Renal cortical epithelial cell (primary cell): ENCODE data around the gene ANKZF1. TPM values are rescaled to one million over a fixed set of nuclear protein-coding genes. Genes with fewer than 3 reads are reported as not detected.

Source experiments
- DNase-seq: peaks from one replicate; pipeline ENCODE4 v3.0.0-alpha.2; 2011; ENCODE audit warnings: low read depth
- total RNA-seq: library from RNA; depleted of rRNA; stranded (reverse); fragments of >200 nt; gene quantifications from 2 replicates; pipeline ENCODE4 v1.2.3, GENCODE V29; 2014

The ANKZF1 gene
- total RNA-seq, 1 donor from 2014 or later: 53.4 TPM

- no peak for DNase-seq
Measured at GRCh38 chr2:219282943-219283581, 53.5 kb downstream of the ANKZF1 start.

DNA sequence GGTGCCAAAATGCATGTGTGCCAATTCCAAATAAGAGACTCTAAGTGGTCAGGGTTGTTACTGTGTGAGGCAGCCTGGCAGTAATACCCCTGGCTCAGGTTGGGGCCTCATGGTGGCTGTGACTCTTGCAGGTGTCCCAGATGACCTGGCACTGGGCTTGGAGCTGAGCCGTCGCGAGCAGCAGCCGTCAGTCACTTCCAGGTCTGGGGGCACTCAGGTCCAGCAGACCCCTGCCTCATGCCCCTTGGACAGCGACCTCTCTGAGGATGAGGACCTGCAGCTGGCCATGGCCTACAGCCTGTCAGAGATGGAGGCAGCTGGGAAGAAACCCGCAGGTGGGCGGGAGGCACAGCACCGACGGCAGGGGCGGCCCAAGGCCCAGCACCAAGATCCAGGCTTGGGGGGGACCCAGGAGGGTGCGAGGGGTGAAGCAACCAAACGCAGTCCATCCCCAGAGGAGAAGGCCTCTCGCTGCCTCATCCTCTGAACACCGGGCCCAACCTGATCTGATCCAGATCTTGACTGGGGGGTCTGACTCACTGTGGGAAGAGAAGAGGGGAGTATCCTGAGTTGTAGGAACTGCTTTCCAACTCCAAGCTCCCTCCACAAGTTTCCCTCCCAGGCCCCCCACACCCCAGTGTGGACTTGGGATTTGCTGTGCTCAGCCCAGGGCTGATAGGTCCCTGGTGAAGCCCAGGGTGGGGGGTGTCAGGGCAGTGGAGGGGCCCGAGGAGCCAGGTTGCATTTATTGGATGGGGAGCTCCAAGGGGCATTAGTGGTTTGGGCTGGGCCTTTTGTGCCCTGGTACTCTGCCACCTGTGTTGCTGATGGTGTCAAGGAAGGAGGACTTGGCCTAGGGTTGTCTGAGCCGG lies 55.1 kb downstream of the ANKZF1 start:
- no peak for DNase-seq

DNA sequence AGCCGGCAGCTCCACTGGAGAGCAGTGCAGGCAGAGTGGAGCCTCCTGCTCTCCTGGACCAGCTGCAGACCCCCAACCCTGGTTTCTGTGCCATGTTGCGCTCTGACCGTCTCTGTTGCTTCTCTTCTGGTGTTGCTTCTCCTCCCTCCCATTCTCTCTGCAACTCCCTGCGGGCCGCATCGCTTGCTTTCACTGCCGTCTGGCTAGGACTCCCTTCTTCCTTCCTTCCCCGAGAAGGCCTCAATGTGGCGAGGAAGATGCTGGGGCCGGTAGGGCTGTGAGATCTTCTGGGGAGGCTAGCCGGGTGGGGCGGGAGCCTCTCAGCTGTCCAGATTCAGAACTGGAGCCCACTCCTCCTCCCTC lies 55.7 kb downstream of the ANKZF1 start:
- no peak for DNase-seq

GRCh38 chr2:219285894-219286425 lies 56.4 kb downstream of the ANKZF1 start:
- no peak for DNase-seq

Other genes starting within 250 kb of the ANKZF1 start
- not detected in 2 replicates for gene FEV, start 244.6 kb upstream of the ANKZF1 start, total RNA-seq
- gene CRYBA2, start 236.4 kb upstream of the ANKZF1 start, total RNA-seq: not detected in 2 replicates
- gene CFAP65, start 188.3 kb upstream of the ANKZF1 start, total RNA-seq: 0.65 TPM in 1 of 2 replicates, not detected in the other
- 0.25 TPM in 1 of 2 replicates, not detected in the other for gene IHH, start 168.9 kb upstream of the ANKZF1 start, total RNA-seq
- 18.4 and 24.6 TPM in 2 replicates for gene NHEJ1, start 69.0 kb upstream of the ANKZF1 start, total RNA-seq
- 1.0 and 1.6 TPM in 2 replicates for gene SLC23A3, start 59.8 kb upstream of the ANKZF1 start, total RNA-seq
- 39.1 and 46.3 TPM in 2 replicates for gene CNPPD1, start 52.9 kb upstream of the ANKZF1 start, total RNA-seq
- gene RETREG2, start 51.5 kb upstream of the ANKZF1 start, total RNA-seq: 65.6 and 73.5 TPM in 2 replicates
- 18.4 and 30.9 TPM in 2 replicates for gene ZFAND2B, start 23.0 kb upstream of the ANKZF1 start, total RNA-seq
- gene ABCB6, start 10.8 kb upstream of the ANKZF1 start, total RNA-seq: 17.2 and 23.9 TPM in 2 replicates
- 21.2 and 78.7 TPM in 2 replicates for gene ATG9A, start 170 bp upstream of the ANKZF1 start, total RNA-seq
- gene GLB1L, start 15.6 kb downstream of the ANKZF1 start, total RNA-seq: 9.8 and 12.9 TPM in 2 replicates
- 30.7 and 52.7 TPM in 2 replicates for gene STK16, start 15.7 kb downstream of the ANKZF1 start, total RNA-seq
- gene TUBA4B, start 23.4 kb downstream of the ANKZF1 start, total RNA-seq: 0.25 TPM in 1 of 2 replicates, not detected in the other
- 70.9 and 239 TPM in 2 replicates for gene TUBA4A, start 24.1 kb downstream of the ANKZF1 start, total RNA-seq
- 83.7 and 90.7 TPM in 2 replicates for gene DNAJB2, start 49.6 kb downstream of the ANKZF1 start, total RNA-seq
- gene PTPRN, start 79.6 kb downstream of the ANKZF1 start, total RNA-seq: 0.35 and 0.52 TPM in 2 replicates
- gene RESP18, start 102.9 kb downstream of the ANKZF1 start, total RNA-seq: not detected in 2 replicates
- gene DNPEP, start 158.1 kb downstream of the ANKZF1 start, total RNA-seq: 53.1 and 61.0 TPM in 2 replicates
- 0.30 and 0.69 TPM in 2 replicates for gene DES, start 188.6 kb downstream of the ANKZF1 start, total RNA-seq
- 2.3 and 10.8 TPM in 2 replicates for gene SPEG, start 205.0 kb downstream of the ANKZF1 start, total RNA-seq